WTC11 (cell line): ENCODE data around the gene TATDN2. TPM values are rescaled to one million over a fixed set of nuclear protein-coding genes. Genes with fewer than 3 reads are reported as not detected.

ENCODE experiments used
- FOXJ3 ChIP-seq: sonication (generic); formaldehyde crosslinking; IDR thresholded peaks from 2 replicates; pipeline ENCODE4 v1.9.0; 2021; ENCODE audit warnings: missing genetic modification reagents, mild to moderate bottlenecking, borderline replicate concordance
- FOXK1 ChIP-seq: sonication (generic); formaldehyde crosslinking; IDR thresholded peaks from 2 replicates; pipeline ENCODE4 v1.8.0; 2022; ENCODE audit warnings: mild to moderate bottlenecking, moderate library complexity, missing genetic modification reagents
- GABPB1 ChIP-seq: sonication (generic); formaldehyde crosslinking; IDR thresholded peaks from 2 replicates; pipeline ENCODE4 v1.8.1; 2023; ENCODE audit warnings: mild to moderate bottlenecking, missing genetic modification reagents
- MYBL2 ChIP-seq: sonication (generic); formaldehyde crosslinking; IDR thresholded peaks from 2 replicates; pipeline ENCODE4 v1.8.1; 2023; ENCODE audit warnings: mild to moderate bottlenecking, moderate library complexity, missing genetic modification reagents
- NFATC4 ChIP-seq: fragments of 250-450 bp; sonication (Bioruptor Pico); IDR thresholded peaks from 2 replicates; pipeline ENCODE4 v1.9.0; 2021; ENCODE audit warnings: mild to moderate bottlenecking
- PRRX2 ChIP-seq: fragments of 250-450 bp; sonication (Bioruptor Pico); IDR thresholded peaks from 2 replicates; pipeline ENCODE4 v1.8.0; 2021; ENCODE audit warnings: mild to moderate bottlenecking
- ZNF317 ChIP-seq: sonication (generic); formaldehyde crosslinking; IDR thresholded peaks from 2 replicates; pipeline ENCODE4 v1.8.1; 2023; ENCODE audit warnings: low read depth, mild to moderate bottlenecking, moderate library complexity, missing genetic modification reagents, borderline replicate concordance
- ZNF423 ChIP-seq: fragments of 250-450 bp; sonication (Bioruptor Pico); IDR thresholded peaks from 2 replicates; pipeline ENCODE4 v2.1.2; 2022; ENCODE audit warnings: mild to moderate bottlenecking, moderate library complexity
- total RNA-seq: library from RNA; stranded (reverse); gene quantifications from 3 replicates; pipeline ENCODE4 v1.2.3, GENCODE V29; 2021
- TF ChIP-seq, protein P1 (sequence below): sonication (generic); formaldehyde crosslinking; IDR thresholded peaks from 2 replicates; pipeline ENCODE4 v1.8.1; 2023; ENCODE audit warnings: mild to moderate bottlenecking, missing genetic modification reagents, moderate library complexity
- TF ChIP-seq, protein P2 (sequence below): sonication (generic); formaldehyde crosslinking; IDR thresholded peaks from 2 replicates; pipeline ENCODE4 v1.8.1; 2022; ENCODE audit warnings: mild to moderate bottlenecking, missing genetic modification reagents, moderate library complexity, borderline replicate concordance
- TF ChIP-seq, protein P3 (sequence below): sonication (generic); formaldehyde crosslinking; IDR thresholded peaks from 2 replicates; pipeline ENCODE4 v1.8.0; 2022; ENCODE audit warnings: mild to moderate bottlenecking, missing genetic modification reagents
- TF ChIP-seq, protein P4 (sequence below): sonication (generic); formaldehyde crosslinking; IDR thresholded peaks from 2 replicates; pipeline ENCODE4 v1.8.0; 2022; ENCODE audit warnings: missing genetic modification reagents
- TF ChIP-seq, protein P5 (sequence below): sonication (generic); formaldehyde crosslinking; IDR thresholded peaks from 2 replicates; pipeline ENCODE4 v1.8.1; 2023; ENCODE audit warnings: mild to moderate bottlenecking, moderate library complexity, missing genetic modification reagents
- TF ChIP-seq, protein P6 (sequence below): sonication (generic); formaldehyde crosslinking; IDR thresholded peaks from 2 replicates; pipeline ENCODE4 v1.8.1; 2023; ENCODE audit warnings: mild to moderate bottlenecking, missing genetic modification reagents

TATDN2 gene
- total RNA-seq, 1 experiment from 2014 or later, result 31.7 TPM

DNA sequence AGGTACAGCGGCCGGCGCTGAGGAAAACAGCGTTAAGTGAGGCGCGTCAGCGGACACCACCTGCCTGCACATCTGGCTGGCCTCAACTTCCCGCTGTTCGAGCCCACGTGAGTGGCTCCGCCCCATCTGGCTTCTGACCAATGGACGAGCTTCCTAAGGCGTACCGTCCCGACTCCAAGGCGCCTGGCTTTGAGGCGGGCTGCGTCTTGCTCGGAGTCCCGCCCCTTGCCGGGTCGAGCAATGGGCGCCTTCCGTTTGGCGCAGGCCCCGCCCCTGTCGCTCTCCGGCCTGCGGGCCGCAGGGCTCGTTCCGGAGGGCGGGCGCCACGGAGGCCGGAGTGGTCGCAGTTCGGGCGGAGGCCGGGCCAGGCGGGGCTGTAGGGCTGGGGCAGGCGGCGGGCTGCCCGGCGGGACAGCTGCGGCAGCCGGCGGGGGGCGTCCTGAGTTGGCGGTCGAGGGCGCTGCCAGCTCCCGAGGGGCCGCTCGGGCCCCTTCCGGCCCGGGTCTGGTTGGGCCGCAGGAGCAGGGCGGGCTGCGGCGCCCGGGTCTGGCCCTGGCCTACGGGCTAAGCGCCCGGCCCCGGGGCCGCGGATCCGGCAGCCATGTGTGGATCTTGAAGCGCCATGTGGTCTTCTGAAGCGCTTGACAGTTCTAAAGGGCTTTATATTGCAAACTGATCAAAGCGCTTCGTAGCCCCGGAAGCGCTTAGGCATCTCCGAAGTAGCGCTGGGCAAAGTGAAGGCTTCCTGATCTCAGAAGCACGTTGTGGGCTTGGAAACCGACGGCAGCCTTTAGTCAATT lies at the start of gene TATDN2 (continued):
- TF ChIP-seq FOXK1, result peak; percentile 94
- no peak for TF ChIP-seq ZNF317
- TF ChIP-seq, protein P1, sequence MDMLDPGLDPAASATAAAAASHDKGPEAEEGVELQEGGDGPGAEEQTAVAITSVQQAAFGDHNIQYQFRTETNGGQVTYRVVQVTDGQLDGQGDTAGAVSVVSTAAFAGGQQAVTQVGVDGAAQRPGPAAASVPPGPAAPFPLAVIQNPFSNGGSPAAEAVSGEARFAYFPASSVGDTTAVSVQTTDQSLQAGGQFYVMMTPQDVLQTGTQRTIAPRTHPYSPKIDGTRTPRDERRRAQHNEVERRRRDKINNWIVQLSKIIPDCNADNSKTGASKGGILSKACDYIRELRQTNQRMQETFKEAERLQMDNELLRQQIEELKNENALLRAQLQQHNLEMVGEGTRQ (CRISPR knock-in tag), result peak; percentile 85
- TF ChIP-seq, protein P2, sequence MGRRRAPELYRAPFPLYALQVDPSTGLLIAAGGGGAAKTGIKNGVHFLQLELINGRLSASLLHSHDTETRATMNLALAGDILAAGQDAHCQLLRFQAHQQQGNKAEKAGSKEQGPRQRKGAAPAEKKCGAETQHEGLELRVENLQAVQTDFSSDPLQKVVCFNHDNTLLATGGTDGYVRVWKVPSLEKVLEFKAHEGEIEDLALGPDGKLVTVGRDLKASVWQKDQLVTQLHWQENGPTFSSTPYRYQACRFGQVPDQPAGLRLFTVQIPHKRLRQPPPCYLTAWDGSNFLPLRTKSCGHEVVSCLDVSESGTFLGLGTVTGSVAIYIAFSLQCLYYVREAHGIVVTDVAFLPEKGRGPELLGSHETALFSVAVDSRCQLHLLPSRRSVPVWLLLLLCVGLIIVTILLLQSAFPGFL, result no peak
- TF ChIP-seq, protein P3, sequence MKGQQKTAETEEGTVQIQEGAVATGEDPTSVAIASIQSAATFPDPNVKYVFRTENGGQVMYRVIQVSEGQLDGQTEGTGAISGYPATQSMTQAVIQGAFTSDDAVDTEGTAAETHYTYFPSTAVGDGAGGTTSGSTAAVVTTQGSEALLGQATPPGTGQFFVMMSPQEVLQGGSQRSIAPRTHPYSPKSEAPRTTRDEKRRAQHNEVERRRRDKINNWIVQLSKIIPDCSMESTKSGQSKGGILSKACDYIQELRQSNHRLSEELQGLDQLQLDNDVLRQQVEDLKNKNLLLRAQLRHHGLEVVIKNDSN (CRISPR knock-in tag), result peak; percentile 88
- TF ChIP-seq ZNF423, result no peak
- TF ChIP-seq, protein P4, sequence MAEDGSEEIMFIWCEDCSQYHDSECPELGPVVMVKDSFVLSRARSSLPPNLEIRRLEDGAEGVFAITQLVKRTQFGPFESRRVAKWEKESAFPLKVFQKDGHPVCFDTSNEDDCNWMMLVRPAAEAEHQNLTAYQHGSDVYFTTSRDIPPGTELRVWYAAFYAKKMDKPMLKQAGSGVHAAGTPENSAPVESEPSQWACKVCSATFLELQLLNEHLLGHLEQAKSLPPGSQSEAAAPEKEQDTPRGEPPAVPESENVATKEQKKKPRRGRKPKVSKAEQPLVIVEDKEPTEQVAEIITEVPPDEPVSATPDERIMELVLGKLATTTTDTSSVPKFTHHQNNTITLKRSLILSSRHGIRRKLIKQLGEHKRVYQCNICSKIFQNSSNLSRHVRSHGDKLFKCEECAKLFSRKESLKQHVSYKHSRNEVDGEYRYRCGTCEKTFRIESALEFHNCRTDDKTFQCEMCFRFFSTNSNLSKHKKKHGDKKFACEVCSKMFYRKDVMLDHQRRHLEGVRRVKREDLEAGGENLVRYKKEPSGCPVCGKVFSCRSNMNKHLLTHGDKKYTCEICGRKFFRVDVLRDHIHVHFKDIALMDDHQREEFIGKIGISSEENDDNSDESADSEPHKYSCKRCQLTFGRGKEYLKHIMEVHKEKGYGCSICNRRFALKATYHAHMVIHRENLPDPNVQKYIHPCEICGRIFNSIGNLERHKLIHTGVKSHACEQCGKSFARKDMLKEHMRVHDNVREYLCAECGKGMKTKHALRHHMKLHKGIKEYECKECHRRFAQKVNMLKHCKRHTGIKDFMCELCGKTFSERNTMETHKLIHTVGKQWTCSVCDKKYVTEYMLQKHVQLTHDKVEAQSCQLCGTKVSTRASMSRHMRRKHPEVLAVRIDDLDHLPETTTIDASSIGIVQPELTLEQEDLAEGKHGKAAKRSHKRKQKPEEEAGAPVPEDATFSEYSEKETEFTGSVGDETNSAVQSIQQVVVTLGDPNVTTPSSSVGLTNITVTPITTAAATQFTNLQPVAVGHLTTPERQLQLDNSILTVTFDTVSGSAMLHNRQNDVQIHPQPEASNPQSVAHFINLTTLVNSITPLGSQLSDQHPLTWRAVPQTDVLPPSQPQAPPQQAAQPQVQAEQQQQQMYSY (CRISPR knock-in tag), result peak; percentile 91
- no peak; the same call in 1 of the 2 replicates for TF ChIP-seq GABPB1
- no peak for TF ChIP-seq FOXJ3 (CRISPR knock-in tag)
- TF ChIP-seq, protein P5, sequence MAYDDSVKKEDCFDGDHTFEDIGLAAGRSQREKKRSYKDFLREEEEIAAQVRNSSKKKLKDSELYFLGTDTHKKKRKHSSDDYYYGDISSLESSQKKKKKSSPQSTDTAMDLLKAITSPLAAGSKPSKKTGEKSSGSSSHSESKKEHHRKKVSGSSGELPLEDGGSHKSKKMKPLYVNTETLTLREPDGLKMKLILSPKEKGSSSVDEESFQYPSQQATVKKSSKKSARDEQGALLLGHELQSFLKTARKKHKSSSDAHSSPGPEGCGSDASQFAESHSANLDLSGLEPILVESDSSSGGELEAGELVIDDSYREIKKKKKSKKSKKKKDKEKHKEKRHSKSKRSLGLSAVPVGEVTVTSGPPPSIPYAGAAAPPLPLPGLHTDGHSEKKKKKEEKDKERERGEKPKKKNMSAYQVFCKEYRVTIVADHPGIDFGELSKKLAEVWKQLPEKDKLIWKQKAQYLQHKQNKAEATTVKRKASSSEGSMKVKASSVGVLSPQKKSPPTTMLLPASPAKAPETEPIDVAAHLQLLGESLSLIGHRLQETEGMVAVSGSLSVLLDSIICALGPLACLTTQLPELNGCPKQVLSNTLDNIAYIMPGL, result peak; percentile 36; the same call in 1 of the 2 replicates
- no peak for TF ChIP-seq NFATC4 (CRISPR knock-in tag)
- TF ChIP-seq PRRX2 (CRISPR knock-in tag), result no peak
- TF ChIP-seq MYBL2 (CRISPR knock-in tag), result peak; percentile 73; the same call in 1 of the 2 replicates
- TF ChIP-seq, protein P6, sequence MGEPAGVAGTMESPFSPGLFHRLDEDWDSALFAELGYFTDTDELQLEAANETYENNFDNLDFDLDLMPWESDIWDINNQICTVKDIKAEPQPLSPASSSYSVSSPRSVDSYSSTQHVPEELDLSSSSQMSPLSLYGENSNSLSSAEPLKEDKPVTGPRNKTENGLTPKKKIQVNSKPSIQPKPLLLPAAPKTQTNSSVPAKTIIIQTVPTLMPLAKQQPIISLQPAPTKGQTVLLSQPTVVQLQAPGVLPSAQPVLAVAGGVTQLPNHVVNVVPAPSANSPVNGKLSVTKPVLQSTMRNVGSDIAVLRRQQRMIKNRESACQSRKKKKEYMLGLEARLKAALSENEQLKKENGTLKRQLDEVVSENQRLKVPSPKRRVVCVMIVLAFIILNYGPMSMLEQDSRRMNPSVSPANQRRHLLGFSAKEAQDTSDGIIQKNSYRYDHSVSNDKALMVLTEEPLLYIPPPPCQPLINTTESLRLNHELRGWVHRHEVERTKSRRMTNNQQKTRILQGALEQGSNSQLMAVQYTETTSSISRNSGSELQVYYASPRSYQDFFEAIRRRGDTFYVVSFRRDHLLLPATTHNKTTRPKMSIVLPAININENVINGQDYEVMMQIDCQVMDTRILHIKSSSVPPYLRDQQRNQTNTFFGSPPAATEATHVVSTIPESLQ, result no peak
- TF ChIP-seq, all 79 proteins: peak for 28
